Neuronal stem cell (in vitro differentiated cells): ENCODE results near the gene SPIB.

Experiments used
- DNase-seq: peaks from one replicate; pipeline ENCODE4 v3.0.0-alpha.2; 2013; ENCODE audit warnings: low spot score
- H2AFZ ChIP-seq: one replicate; pipeline ENCODE4 v1.6.1; 2013; ENCODE audit warnings: mild to moderate bottlenecking, low read length, inconsistent platforms
- H2AK5ac ChIP-seq: 2 replicates; pipeline ENCODE4 v1.6.1; 2013; ENCODE audit warnings: low read depth, mild to moderate bottlenecking, inconsistent platforms, low read length, moderate library complexity, mixed read lengths
- H2BK120ac ChIP-seq: 2 replicates; pipeline ENCODE4 v1.6.1; 2013; ENCODE audit warnings: low read depth, mild to moderate bottlenecking, inconsistent platforms, low read length, moderate library complexity, mixed read lengths
- H2BK12ac ChIP-seq: one replicate; pipeline ENCODE4 v1.6.1; 2013; ENCODE audit warnings: low read length, inconsistent platforms
- H2BK15ac ChIP-seq: 2 replicates; pipeline ENCODE4 v1.6.1; 2013; ENCODE audit warnings: mild to moderate bottlenecking, low read length, inconsistent platforms, mixed read lengths
- H2BK5ac ChIP-seq: one replicate; pipeline ENCODE4 v1.6.1; 2013; ENCODE audit warnings: inconsistent platforms, mild to moderate bottlenecking, low read length, moderate library complexity
- H3K14ac ChIP-seq: one replicate; pipeline ENCODE4 v1.6.1; 2013; ENCODE audit warnings: low read length, inconsistent platforms
- H3K18ac ChIP-seq: 2 replicates; pipeline ENCODE4 v1.6.1; 2013; ENCODE audit warnings: low read length, inconsistent platforms
- H3K23ac ChIP-seq: 2 replicates; pipeline ENCODE4 v1.6.1; 2013; ENCODE audit warnings: low read depth, mild to moderate bottlenecking, mixed read lengths, low read length, inconsistent platforms; ENCODE audit not compliant: poor library complexity
- H3K27ac ChIP-seq: replicated peaks from 3 replicates; pipeline ENCODE4 v1.5.1; 2013; ENCODE audit warnings: low read length, inconsistent platforms
- H3K27me3 ChIP-seq, 3 experiments: 2 replicates each; pipeline ENCODE4 v1.6.1; 2013; ENCODE audit warnings: low read length in 3 of 3, mild to moderate bottlenecking in 2 of 3, inconsistent platforms in 1 of 3, low read depth in 1 of 3, mixed read lengths in 1 of 3, moderate library complexity in 1 of 3; ENCODE audit not compliant: control insufficient read depth in 3 of 3, insufficient read depth in 3 of 3
- H3K36me3 ChIP-seq, 2 donors: replicated peaks in 1 of 2; 2 replicates each; pipeline ENCODE4 v1.6.1; 2013; ENCODE audit warnings: low read length in 2 of 2; ENCODE audit not compliant: control insufficient read depth in 2 of 2, insufficient read depth in 2 of 2
- H3K4ac ChIP-seq: 2 replicates; pipeline ENCODE4 v1.6.1; 2013; ENCODE audit warnings: inconsistent platforms, mild to moderate bottlenecking, low read length, moderate library complexity
- H3K4me1 ChIP-seq, 2 donors: 1 replicate in 1 of 2; 2 replicates in 1 of 2; pipeline ENCODE4 v1.6.1; 2013; ENCODE audit warnings: low read length in 2 of 2, low read depth in 1 of 2; ENCODE audit not compliant: control insufficient read depth in 2 of 2, insufficient read depth in 1 of 2
- H3K4me2 ChIP-seq: one replicate; pipeline ENCODE4 v1.6.1; 2013; ENCODE audit warnings: mild to moderate bottlenecking, low read length, inconsistent platforms; ENCODE audit not compliant: insufficient read depth, poor library complexity, severe bottlenecking
- H3K4me3 ChIP-seq, 2 donors: 2 replicates each; pipeline ENCODE4 v1.5.1; 2013; ENCODE audit warnings: low read length in 2 of 2, mild to moderate bottlenecking in 2 of 2, inconsistent platforms in 1 of 2, moderate library complexity in 1 of 2
- H3K79me1 ChIP-seq: one replicate; pipeline ENCODE4 v1.6.1; 2013; ENCODE audit warnings: low read depth, mild to moderate bottlenecking, inconsistent platforms, low read length, moderate library complexity
- H3K9ac ChIP-seq: one replicate; pipeline ENCODE4 v1.6.1; 2013; ENCODE audit warnings: mild to moderate bottlenecking, low read depth, low read length, inconsistent platforms; ENCODE audit not compliant: poor library complexity
- H3K9me3 ChIP-seq, 2 donors: replicated peaks in 1 of 2; 2 replicates each; pipeline versions ENCODE3 to v1.6.1; 2013; ENCODE audit warnings: low read length in 2 of 2, mild to moderate bottlenecking in 2 of 2, inconsistent platforms in 1 of 2, low read depth in 1 of 2, mixed read lengths in 1 of 2, moderate library complexity in 1 of 2; ENCODE audit not compliant: control insufficient read depth in 2 of 2, insufficient read depth in 1 of 2
- H4K8ac ChIP-seq: one replicate; pipeline ENCODE4 v1.6.1; 2013; ENCODE audit warnings: low read depth, mild to moderate bottlenecking, inconsistent platforms, low read length, moderate library complexity
- H4K91ac ChIP-seq: one replicate; pipeline ENCODE4 v1.6.1; 2013; ENCODE audit warnings: low read length, low read depth, mild to moderate bottlenecking, inconsistent platforms; ENCODE audit not compliant: poor library complexity
- WGBS, 2 donors: extraction: QIAGEN DNeasy Blood & Tissue Kit; methylation state at CpG; one replicate each; pipeline ENCODE4 v1.1.7; 2013; ENCODE audit warnings: missing lambda C conversion rate in 2 of 2, mixed read lengths in 1 of 2; ENCODE audit not compliant: insufficient read length in 2 of 2, insufficient replicate concordance in 1 of 2; ENCODE audit errors: extremely low coverage in 2 of 2; 5-methylcytosine and 5-hydroxymethylcytosine counted together

The SPIB gene

GRCh38 chr19:50377051-50377461 lies 41.7 kb upstream of the SPIB start:
- DNase-seq: no peak
- WGBS, 2 donors: no CpG with 5 or more reads among the region's 7 CpGs
- no peak overlapping the region for H3K23ac ChIP-seq
- H2BK5ac ChIP-seq: no peak overlapping the region
- H3K27ac ChIP-seq: peak overlapping the region; percentile 27
- H3K4ac ChIP-seq: no peak overlapping the region
- no peak overlapping the region for H2AK5ac ChIP-seq
- peak overlapping the region in 1 of 2 donors; percentile 90 for H3K4me3 ChIP-seq
- no peak overlapping the region for H3K18ac ChIP-seq
- H3K4me1 ChIP-seq: peaks cover 3 to 4% of the 10 kb centered on the region in 2 donors
- H4K91ac ChIP-seq: no peak overlapping the region
- H3K14ac ChIP-seq: no peak overlapping the region
- no peak overlapping the region for H2AFZ ChIP-seq
- H3K79me1 ChIP-seq: peaks cover 2% of the 10 kb centered on the region
- H2BK12ac ChIP-seq: no peak overlapping the region
- H3K36me3 ChIP-seq: peaks cover 42 to 49% of the 10 kb centered on the region in 2 donors
- no peak overlapping the region for H2BK15ac ChIP-seq
- no peak overlapping the region for H4K8ac ChIP-seq
- H2BK120ac ChIP-seq: no peak overlapping the region
- H3K4me2 ChIP-seq: peak overlapping the region; percentile 25
- H3K9me3 ChIP-seq: no peaks in the 10 kb centered on the region
- no peaks in the 10 kb centered on the region for H3K27me3 ChIP-seq
- H3K9ac ChIP-seq: no peak overlapping the region

DNA sequence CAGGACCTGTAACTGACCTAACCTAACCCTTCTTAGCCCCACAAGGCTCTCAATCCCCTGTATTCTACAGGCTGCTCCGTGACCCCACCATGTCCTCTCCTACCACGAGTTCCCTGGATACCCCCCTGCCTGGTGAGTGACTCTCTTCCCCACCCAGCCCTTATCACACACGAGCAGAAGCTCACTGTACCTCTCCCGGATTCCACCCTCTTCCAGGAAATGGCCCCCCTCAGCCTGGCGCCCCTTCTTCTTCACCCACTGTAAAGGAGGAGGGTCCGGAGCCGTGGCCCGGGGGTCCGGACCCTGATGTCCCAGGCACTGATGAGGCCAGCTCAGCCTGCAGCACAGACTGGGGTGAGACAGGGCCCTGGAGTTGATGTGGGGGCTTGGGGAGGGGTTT lies 41.2 kb upstream of the SPIB start:
- Histone ChIP-seq H2AFZ (no peak overlapping the region), H3K79me1 (peaks cover 2% of the 10 kb centered on the region), H3K36me3 (peaks cover 46 to 53% of the 10 kb centered on the region in 2 donors), H2BK120ac (no peak overlapping the region), H3K4ac (no peak overlapping the region), H3K27ac (peak overlapping the region; percentile 27), H2BK15ac (no peak overlapping the region), H3K4me1 (peaks cover 3 to 4% of the 10 kb centered on the region in 2 donors), H2BK5ac (no peak overlapping the region), H3K27me3 (no peaks in the 10 kb centered on the region), H3K9ac (no peak overlapping the region), H2AK5ac (no peak overlapping the region), H4K8ac (no peak overlapping the region), H4K91ac (no peak overlapping the region), H3K9me3 (no peaks in the 10 kb centered on the region), H3K18ac (no peak overlapping the region), H3K14ac (no peak overlapping the region), H3K23ac (no peak overlapping the region), H3K4me3 (no peak overlapping the region), H2BK12ac (no peak overlapping the region), H3K4me2 (no peak overlapping the region)
- no peak for DNase-seq
- no CpG with 5 or more reads among the region's 9 CpGs for WGBS, 2 donors

DNA sequence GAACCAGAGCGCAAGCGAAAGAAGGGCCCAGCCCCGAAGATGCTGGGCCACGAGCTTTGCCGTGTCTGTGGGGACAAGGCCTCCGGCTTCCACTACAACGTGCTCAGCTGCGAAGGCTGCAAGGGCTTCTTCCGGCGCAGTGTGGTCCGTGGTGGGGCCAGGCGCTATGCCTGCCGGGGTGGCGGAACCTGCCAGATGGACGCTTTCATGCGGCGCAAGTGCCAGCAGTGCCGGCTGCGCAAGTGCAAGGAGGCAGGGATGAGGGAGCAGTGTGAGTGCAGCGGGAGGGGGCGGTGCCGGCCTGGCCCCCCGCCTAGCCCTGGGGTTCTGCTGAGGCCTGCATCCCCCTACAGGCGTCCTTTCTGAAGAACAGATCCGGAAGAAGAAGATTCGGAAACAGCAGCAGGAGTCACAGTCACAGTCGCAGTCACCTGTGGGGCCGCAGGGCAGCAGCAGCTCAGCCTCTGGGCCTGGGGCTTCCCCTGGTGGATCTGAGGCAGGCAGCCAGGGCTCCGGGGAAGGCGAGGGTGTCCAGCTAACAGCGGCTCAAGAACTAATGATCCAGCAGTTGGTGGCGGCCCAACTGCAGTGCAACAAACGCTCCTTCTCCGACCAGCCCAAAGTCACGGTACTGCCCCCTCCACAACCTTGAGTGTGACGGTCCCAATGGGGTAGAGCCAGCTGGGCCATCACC lies 40.4 kb upstream of the SPIB start:
- Histone ChIP-seq H2BK5ac (peak overlapping the region; percentile 11), H3K4me3 (no peak overlapping the region), H3K36me3 (peaks cover 46 to 55% of the 10 kb centered on the region in 2 donors), H3K79me1 (peaks cover 2% of the 10 kb centered on the region), H3K14ac (no peak overlapping the region), H2BK15ac (no peak overlapping the region), H3K9me3 (no peaks in the 10 kb centered on the region), H2AFZ (no peak overlapping the region), H3K4me1 (peaks cover 3 to 4% of the 10 kb centered on the region in 2 donors), H3K9ac (no peak overlapping the region), H2BK12ac (no peak overlapping the region), H3K4me2 (no peak overlapping the region), H3K18ac (no peak overlapping the region), H3K23ac (no peak overlapping the region), H4K8ac (no peak overlapping the region), H2AK5ac (no peak overlapping the region), H3K4ac (no peak overlapping the region), H2BK120ac (no peak overlapping the region), H4K91ac (no peak overlapping the region), H3K27ac (no peak overlapping the region), H3K27me3 (no peaks in the 10 kb centered on the region)
- DNase-seq: no peak
- no CpG with 5 or more reads among the region's 36 CpGs for WGBS, 2 donors

DNA sequence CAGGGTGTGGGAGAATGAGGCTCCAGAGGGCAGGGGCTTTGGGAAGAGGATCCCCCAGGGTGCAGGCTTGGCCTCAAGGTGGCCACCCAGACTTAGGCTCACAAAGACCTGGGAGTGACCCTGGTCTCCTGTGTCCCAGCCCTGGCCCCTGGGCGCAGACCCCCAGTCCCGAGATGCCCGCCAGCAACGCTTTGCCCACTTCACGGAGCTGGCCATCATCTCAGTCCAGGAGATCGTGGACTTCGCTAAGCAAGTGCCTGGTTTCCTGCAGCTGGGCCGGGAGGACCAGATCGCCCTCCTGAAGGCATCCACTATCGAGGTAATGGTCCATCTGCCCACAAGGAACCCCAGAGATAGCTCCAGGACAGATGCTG lies 39.9 kb upstream of the SPIB start:
- WGBS, 2 donors: no CpG with 5 or more reads among the region's 10 CpGs
- H3K14ac ChIP-seq: no peak overlapping the region

More for the DNA sequence above, 39.9 kb upstream of the SPIB start:
- H3K9ac ChIP-seq: no peak overlapping the region
- H3K4me3 ChIP-seq: no peak overlapping the region
- H2BK5ac ChIP-seq: peak overlapping the region; percentile 11
- no peak overlapping the region for H3K4ac ChIP-seq
- H4K91ac ChIP-seq: no peak overlapping the region
- H3K9me3 ChIP-seq: no peaks in the 10 kb centered on the region
- no peak for DNase-seq
- H2BK120ac ChIP-seq: no peak overlapping the region
- no peak overlapping the region for H3K23ac ChIP-seq
- H4K8ac ChIP-seq: no peak overlapping the region
- no peak overlapping the region for H2AK5ac ChIP-seq
- H3K4me2 ChIP-seq: no peak overlapping the region
- peaks cover 2% of the 10 kb centered on the region for H3K79me1 ChIP-seq
- H2BK15ac ChIP-seq: no peak overlapping the region
- H2BK12ac ChIP-seq: no peak overlapping the region
- H3K18ac ChIP-seq: no peak overlapping the region
- H3K4me1 ChIP-seq: peaks cover 7% of the 10 kb centered on the region in 2 donors
- peaks cover 46 to 55% of the 10 kb centered on the region in 2 donors for H3K36me3 ChIP-seq
- no peaks in the 10 kb centered on the region for H3K27me3 ChIP-seq
- H3K27ac ChIP-seq: no peak overlapping the region
- H2AFZ ChIP-seq: no peak overlapping the region
